Measurements from ENCODE around the gene CYLD.

Gene CYLD

GRCh38 chr16:50815382-50815781 lies 73.5 kb downstream of the CYLD start:
- TF ChIP-seq CTCF (IDR thresholded peaks at IDR 0.05; ENCODE audit: borderline replicate concordance, insufficient read depth, low read depth, low read length) = no peak
- H3K4me3 ChIP-seq (ENCODE audit: low read depth, low read length) = no peak overlapping the region

- no peak for TF ChIP-seq CTCF (IDR thresholded peaks at IDR 0.05; ENCODE audit: borderline replicate concordance, insufficient read depth, low read depth, low read length)
- no peak overlapping the region for H3K4me3 ChIP-seq (ENCODE audit: low read depth, low read length)
Measured at GRCh38 chr16:50816901-50817555, 75.1 kb downstream of the CYLD start.

- H3K4me3 ChIP-seq (ENCODE audit: low read depth, low read length) = no peak overlapping the region
- TF ChIP-seq CTCF (IDR thresholded peaks at IDR 0.05; ENCODE audit: borderline replicate concordance, insufficient read depth, low read depth, low read length) = no peak
Measured at GRCh38 chr16:50818380-50818779, 76.5 kb downstream of the CYLD start.

GRCh38 chr16:50819706-50820105 lies 77.8 kb downstream of the CYLD start:
- no peak for TF ChIP-seq CTCF (IDR thresholded peaks at IDR 0.05; ENCODE audit: borderline replicate concordance, insufficient read depth, low read depth, low read length)

GRCh38 chr16:50820225-50820624 lies 78.3 kb downstream of the CYLD start:
- TF ChIP-seq CTCF (IDR thresholded peaks at IDR 0.05; ENCODE audit: borderline replicate concordance, insufficient read depth, low read depth, low read length) = no peak
- no peak overlapping the region for H3K4me3 ChIP-seq (ENCODE audit: low read depth, low read length)

More at GRCh38 chr16:50819706-50820105, 77.8 kb downstream of the CYLD start:
- H3K4me3 ChIP-seq (ENCODE audit: low read depth, low read length) = no peak overlapping the region

- no peak overlapping the region for H3K4me3 ChIP-seq (ENCODE audit: low read depth, low read length)
- TF ChIP-seq CTCF (IDR thresholded peaks at IDR 0.05; ENCODE audit: borderline replicate concordance, insufficient read depth, low read depth, low read length) = no peak
Measured at GRCh38 chr16:50821586-50821985, 79.7 kb downstream of the CYLD start.

- TF ChIP-seq CTCF (IDR thresholded peaks at IDR 0.05; ENCODE audit: borderline replicate concordance, insufficient read depth, low read depth, low read length) = no peak
- no peak overlapping the region for H3K4me3 ChIP-seq (ENCODE audit: low read depth, low read length)
Measured at GRCh38 chr16:50822671-50823070, 80.8 kb downstream of the CYLD start.
